OCI-LY1 (cell line): ENCODE data around the gene DNASE1L2.

Experiments
- H2AFZ ChIP-seq: fragments of 200-600 bp; sonication (generic), shearing (Covaris generic); 2 replicates; pipeline ENCODE4 v1.6.0; 2014; ENCODE audit warnings: antibody characterized with exemption, mild to moderate bottlenecking, low read length
- H3F3A ChIP-seq: fragments of 200-600 bp; sonication (generic), shearing (Covaris generic); 2 replicates; pipeline ENCODE4 v1.6.0; 2014; ENCODE audit warnings: mild to moderate bottlenecking, antibody characterized with exemption, low read length, moderate library complexity; ENCODE audit not compliant: insufficient read depth
- H3K27ac ChIP-seq: fragments of 200-600 bp; sonication (generic); 2 replicates; pipeline ENCODE4 v1.5.1; 2014; ENCODE audit warnings: low read length, mixed run types, mild to moderate bottlenecking, low read depth; ENCODE audit not compliant: poor library complexity, severe bottlenecking
- H3K27me3 ChIP-seq: fragments of 200-600 bp; sonication (generic); 2 replicates; pipeline ENCODE4 v1.6.0; 2014; ENCODE audit warnings: antibody characterized with exemption, mild to moderate bottlenecking, low read length, moderate library complexity; ENCODE audit not compliant: insufficient read depth
- H3K36me3 ChIP-seq: fragments of 200-600 bp; sonication (generic); 2 replicates; pipeline ENCODE4 v1.6.1; 2014; ENCODE audit warnings: mild to moderate bottlenecking, antibody characterized with exemption, low read length, moderate library complexity, mixed read lengths; ENCODE audit not compliant: insufficient read depth
- H3K4me1 ChIP-seq: fragments of 200-600 bp; sonication (generic); 2 replicates; pipeline ENCODE4 v1.5.1; 2014; ENCODE audit warnings: mild to moderate bottlenecking, low read length, moderate library complexity; ENCODE audit not compliant: insufficient read depth, severe bottlenecking
- H3K4me2 ChIP-seq: fragments of 200-600 bp; sonication (generic), shearing (Covaris generic); 2 replicates; pipeline ENCODE4 v1.6.1; 2014; ENCODE audit warnings: low read length
- H3K4me3 ChIP-seq: fragments of 200-600 bp; sonication (generic); 2 replicates; pipeline ENCODE4 v1.5.1; 2014; ENCODE audit warnings: low read length, low read depth, mild to moderate bottlenecking, mixed read lengths; ENCODE audit not compliant: poor library complexity, severe bottlenecking
- H3K79me2 ChIP-seq: fragments of 200-600 bp; shearing (Covaris generic); 2 replicates; pipeline ENCODE4 v1.6.1; 2016; ENCODE audit warnings: mixed run types, low read length, mixed read lengths; ENCODE audit not compliant: insufficient read depth
- H3K9ac ChIP-seq: fragments of 200-600 bp; sonication (generic), shearing (Covaris generic); 2 replicates; pipeline ENCODE4 v1.6.1; 2014; ENCODE audit warnings: mild to moderate bottlenecking, low read length, mixed read lengths
- H3K9me2 ChIP-seq: fragments of 200-600 bp; sonication (generic), shearing (Covaris generic); 2 replicates; pipeline ENCODE4 v1.6.1; 2014; ENCODE audit warnings: low read depth, mild to moderate bottlenecking, low read length, mixed read lengths
- H3K9me3 ChIP-seq: fragments of 200-600 bp; shearing (Covaris generic); 2 replicates; pipeline ENCODE4 v1.6.1; 2014; ENCODE audit warnings: low read length, mixed read lengths
- H4K20me1 ChIP-seq: fragments of 200-600 bp; sonication (generic), shearing (Covaris generic); 2 replicates; pipeline ENCODE4 v1.6.0; 2016; ENCODE audit warnings: mild to moderate bottlenecking, low read length; ENCODE audit not compliant: insufficient read depth
- EZH2 ChIP-seq: fragments of 200-600 bp; sonication (generic), shearing (Covaris generic); IDR thresholded peaks from 2 replicates; pipeline ENCODE4 v1.8.0; 2017; ENCODE audit warnings: borderline replicate concordance, mixed run types, mild to moderate bottlenecking, antibody characterized with exemption, low read length, moderate library complexity, mixed read lengths
- TF ChIP-seq, protein P1 (sequence below): fragments of 200-600 bp; sonication (generic), shearing (Covaris generic); IDR thresholded peaks from 2 replicates; pipeline ENCODE4 v1.5.1; 2017; ENCODE audit warnings: mild to moderate bottlenecking, antibody characterized with exemption, low read length, moderate library complexity, mixed read lengths

The DNASE1L2 gene

DNA sequence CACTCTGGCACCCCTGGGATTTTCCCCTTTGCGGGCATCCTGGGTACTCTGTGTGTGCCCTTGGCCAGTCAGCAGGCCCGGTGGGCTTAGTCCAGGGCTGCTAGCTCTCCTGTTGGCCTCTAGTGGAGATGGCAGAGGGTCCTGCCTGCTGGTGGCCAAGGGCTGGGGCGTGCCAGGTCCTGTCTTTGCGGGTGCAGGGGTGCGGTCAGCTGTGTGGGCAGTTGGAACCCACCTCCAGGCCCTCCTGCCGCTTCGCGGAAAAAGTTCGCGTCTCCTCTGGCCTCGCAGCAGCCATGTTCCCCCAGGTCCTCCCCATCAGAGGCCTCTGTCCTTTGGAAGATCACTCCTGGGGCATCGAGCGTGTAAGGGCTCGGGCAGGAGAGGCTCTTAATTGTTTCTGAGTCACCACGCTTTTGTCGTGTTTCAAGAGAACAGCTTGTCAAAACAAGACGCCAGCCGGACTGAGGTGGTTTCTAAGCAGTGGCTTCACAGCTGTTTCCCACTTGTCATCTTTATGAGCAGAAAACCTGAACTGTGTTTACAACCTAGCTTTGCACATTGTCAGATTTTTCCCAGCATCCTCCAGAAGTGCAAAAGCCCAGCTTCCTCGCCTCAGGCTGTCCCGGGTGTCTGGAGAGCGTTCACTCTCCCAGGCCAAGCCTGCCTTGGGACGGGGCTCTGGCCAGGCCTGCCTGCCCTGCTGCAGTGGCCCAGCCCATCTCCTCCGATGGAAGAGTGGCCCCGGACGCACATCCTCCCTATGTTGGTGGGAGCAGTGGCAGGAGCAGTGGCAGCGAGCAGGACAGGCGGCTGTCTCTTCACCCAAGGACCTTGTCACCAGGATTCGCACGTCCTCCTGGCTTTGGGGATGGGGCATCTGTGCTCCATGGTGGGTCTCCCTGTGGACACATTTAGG is 5.0 kb upstream of the DNASE1L2 start:
- Histone ChIP-seq H3K36me3 (peaks cover 82% of the 10 kb centered on the region), H4K20me1 (no peaks in the 10 kb centered on the region), H3K9me2 (no peaks in the 10 kb centered on the region), H2AFZ (no peak overlapping the region), H3F3A (0 out of 2 replicates have a peak, but pooled peaks cover 3% of the 10 kb centered on the region), H3K27ac (no peak overlapping the region), H3K4me2 (no peak overlapping the region), H3K9ac (no peak overlapping the region), H3K27me3 (no peaks in the 10 kb centered on the region), H3K4me3 (no peak overlapping the region), H3K9me3 (no peaks in the 10 kb centered on the region), H3K79me2 (no peaks in the 10 kb centered on the region; the same call in 1 of the 2 replicates), H3K4me1 (peaks cover 3% of the 10 kb centered on the region)
- TF ChIP-seq, protein P1, sequence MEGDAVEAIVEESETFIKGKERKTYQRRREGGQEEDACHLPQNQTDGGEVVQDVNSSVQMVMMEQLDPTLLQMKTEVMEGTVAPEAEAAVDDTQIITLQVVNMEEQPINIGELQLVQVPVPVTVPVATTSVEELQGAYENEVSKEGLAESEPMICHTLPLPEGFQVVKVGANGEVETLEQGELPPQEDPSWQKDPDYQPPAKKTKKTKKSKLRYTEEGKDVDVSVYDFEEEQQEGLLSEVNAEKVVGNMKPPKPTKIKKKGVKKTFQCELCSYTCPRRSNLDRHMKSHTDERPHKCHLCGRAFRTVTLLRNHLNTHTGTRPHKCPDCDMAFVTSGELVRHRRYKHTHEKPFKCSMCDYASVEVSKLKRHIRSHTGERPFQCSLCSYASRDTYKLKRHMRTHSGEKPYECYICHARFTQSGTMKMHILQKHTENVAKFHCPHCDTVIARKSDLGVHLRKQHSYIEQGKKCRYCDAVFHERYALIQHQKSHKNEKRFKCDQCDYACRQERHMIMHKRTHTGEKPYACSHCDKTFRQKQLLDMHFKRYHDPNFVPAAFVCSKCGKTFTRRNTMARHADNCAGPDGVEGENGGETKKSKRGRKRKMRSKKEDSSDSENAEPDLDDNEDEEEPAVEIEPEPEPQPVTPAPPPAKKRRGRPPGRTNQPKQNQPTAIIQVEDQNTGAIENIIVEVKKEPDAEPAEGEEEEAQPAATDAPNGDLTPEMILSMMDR, result no peak
- no peak for TF ChIP-seq EZH2

DNA sequence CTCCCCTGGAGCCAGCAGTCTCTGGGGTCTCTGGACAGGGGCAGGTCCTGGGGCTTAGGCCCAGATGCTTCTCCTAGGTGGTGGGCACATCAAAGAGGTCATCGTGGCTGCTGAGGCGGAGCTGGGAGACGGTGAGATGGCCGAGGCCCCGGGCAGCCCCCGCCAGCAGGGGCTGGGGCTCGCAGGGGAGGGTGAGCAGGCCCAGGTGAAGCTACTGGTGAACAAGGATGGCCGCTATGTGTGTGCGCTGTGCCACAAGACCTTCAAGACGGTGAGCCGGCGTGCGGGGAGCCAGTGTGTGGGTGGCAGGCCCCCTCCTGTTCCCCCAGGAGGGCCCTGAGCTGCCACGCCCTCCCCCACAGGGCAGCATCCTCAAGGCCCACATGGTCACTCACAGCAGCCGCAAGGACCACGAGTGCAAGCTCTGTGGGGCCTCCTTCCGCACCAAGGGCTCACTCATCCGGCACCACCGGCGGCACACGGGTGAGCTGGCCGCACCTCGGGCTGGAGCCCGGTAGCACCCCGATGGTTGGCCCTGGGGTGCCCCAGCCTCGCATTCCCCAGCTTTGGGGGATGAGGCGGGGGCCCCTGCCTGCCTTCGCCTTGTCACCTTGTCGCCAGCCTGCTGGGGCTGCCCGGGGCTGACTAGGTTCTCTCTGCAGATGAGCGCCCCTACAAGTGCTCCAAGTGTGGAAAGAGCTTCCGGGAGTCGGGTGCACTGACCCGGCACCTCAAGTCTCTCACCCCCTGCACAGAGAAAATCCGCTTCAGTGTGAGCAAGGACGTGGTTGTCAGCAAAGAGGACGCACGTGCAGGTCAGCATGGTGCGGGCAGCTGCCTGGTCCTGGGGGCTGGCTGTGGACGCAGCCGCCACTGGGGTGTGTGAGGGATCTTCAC is 3.9 kb upstream of the DNASE1L2 start:
- Histone ChIP-seq H2AFZ (no peak overlapping the region), H4K20me1 (no peaks in the 10 kb centered on the region), H3K4me2 (no peak overlapping the region), H3K27ac (no peak overlapping the region), H3K9me2 (no peaks in the 10 kb centered on the region), H3K36me3 (peaks cover 91% of the 10 kb centered on the region), H3F3A (0 out of 2 replicates have a peak, but pooled peaks cover 3% of the 10 kb centered on the region), H3K9me3 (no peaks in the 10 kb centered on the region), H3K4me1 (no peaks in the 10 kb centered on the region), H3K79me2 (no peaks in the 10 kb centered on the region), H3K9ac (no peak overlapping the region), H3K27me3 (no peaks in the 10 kb centered on the region), H3K4me3 (no peak overlapping the region)
- TF ChIP-seq, protein P1, result no peak
- TF ChIP-seq EZH2, result no peak

DNA sequence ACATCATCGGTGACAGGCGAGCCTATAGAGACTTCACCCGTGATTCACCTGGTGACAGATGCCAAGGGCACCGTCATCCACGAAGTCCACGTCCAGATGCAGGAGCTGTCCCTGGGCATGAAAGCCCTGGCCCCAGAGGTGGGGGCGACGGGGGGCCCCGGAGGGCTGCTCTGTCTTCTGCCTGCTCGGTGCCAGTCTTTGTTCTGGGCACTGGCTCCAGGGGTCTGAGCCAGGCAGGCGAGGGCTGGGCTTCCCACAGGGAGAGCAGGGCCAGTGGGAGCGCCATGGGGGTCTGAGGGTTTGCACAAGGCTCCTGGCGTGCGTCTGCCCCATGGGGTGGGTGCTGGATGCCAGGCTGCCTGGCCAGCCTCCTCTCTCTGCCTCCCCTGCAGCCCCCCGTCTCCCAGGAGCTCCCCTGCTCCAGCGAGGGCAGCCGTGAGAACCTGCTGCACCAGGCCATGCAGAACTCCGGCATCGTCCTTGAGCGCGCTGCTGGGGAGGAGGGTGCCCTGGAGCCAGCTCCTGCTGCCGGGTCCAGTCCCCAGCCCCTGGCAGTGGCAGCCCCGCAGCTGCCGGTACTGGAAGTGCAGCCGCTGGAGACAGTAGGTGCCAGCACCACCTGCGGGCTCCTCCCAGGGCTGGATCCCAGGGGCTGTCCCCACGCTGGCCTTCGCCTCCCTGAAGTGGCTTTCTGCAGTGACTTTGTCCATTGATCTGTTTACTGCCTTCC is 3.0 kb upstream of the DNASE1L2 start:
- Histone ChIP-seq H3K4me2 (no peak overlapping the region), H3K9ac (no peak overlapping the region), H3K79me2 (no peaks in the 10 kb centered on the region), H3K4me3 (no peak overlapping the region), H3K9me2 (no peaks in the 10 kb centered on the region), H3K27me3 (no peaks in the 10 kb centered on the region), H4K20me1 (no peaks in the 10 kb centered on the region), H3K36me3 (peaks cover 92% of the 10 kb centered on the region), H3F3A (0 out of 2 replicates have a peak, but pooled peaks cover 3% of the 10 kb centered on the region), H3K27ac (no peak overlapping the region), H2AFZ (no peak overlapping the region), H3K4me1 (no peaks in the 10 kb centered on the region), H3K9me3 (no peaks in the 10 kb centered on the region)
- TF ChIP-seq EZH2, result no peak
- TF ChIP-seq, protein P1, result no peak
